Measurements from ENCODE around the gene NXNL1.
"Not testable (repeated sequence)": the region's sequence is repeated elsewhere in the genome, so short reads cannot be mapped to it uniquely, and the experiment has no call there.

The NXNL1 gene

DNA sequence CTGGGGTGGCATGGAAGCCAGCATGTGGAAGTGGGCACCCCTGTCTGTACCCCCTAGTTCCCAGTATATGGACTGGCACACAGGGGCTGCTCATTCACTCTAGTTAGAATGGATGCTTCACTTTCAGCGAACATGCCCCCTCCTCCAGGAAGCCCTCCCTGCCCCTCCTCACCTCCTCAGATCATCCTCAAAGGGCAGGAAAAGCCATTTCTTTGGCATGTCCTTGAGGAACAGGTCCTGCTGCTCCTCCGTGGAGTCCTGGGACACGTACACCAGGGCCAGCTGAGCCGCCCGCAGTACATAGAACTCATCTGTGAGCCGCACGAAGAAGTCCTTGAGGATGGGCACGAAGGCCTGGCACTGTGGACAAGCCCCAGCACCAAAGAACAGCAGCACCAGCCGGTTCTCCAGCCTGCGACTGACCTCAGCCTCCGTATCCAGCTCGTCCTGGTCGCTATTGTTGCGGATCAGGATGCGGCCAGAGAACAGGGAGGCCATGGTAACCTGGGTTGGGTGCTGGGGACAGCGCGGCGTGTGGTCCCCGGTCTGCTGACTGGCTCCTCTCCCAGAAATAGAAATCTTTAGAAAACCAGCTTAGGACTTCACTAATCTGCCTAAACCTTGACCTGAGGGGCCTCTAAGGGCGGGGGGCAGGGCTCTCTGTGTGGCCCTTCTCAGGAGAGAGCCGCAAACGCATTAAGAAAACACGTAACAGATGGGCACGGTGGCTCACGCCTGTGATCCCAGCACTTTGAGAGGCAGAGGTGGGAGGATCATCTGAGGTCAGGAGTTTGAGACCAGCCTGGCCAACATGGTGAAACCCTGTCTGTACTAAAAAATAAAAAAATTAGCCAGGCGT lies at the start of gene NXNL1:
Gene NXNL1 (minus strand): TSS at position 555 of the 859 bp plus-strand sequence. CDS start 57 bp downstream, at position 498.
- DNase-seq, result no peak

GRCh38 chr19:17508558-17508933 lies 47.8 kb upstream of the NXNL1 start:
- DNase-seq, result not testable (repeated sequence)

DNA sequence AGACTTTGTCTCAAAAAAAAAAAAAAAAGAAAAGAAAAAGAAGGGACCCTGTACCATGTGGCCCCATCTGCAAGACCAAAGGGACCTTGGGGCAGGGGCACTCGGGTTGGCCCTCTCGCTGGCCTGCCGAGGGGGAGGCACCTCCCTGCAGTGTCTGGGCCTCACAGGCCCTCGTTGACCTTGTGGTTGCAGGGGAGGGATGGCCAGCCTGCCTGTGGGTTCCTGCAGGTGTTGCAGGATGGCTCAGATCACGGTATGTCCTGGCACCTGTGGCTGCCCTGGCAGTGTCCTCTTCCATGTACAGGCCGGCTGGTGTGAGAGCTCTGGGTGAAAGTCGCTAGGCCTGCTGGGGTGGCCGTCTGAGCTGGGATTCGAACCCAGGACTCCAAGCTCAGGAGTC lies 46.0 kb upstream of the NXNL1 start:
- DNase-seq, result no peak

DNA sequence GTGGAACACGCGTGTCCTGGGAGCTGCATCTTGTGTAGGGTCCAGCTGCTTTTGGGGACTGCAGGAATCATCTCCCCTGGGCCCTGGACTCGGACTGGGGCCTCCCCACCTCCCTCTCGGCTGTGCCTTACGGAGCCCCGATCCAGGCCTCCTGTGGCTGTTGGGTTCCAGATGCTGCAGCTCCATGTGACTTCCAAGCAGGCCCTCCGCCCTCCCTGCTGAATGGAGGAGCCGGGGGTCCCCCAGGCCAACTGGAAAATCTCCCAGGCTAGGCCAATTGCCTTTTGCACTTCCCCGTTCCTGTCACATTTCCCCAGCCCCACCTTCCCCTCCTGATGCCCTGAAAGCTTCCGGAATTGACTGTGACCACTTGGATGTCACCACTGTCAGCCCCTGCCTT lies 44.5 kb upstream of the NXNL1 start:
- DNase-seq, result no peak

- no peak for DNase-seq
These were observed 43.7 kb upstream of the NXNL1 start for GRCh38 chr19:17504456-17504855.

- no peak for DNase-seq
These were observed 43.3 kb upstream of the NXNL1 start for GRCh38 chr19:17504030-17504429.

DNA sequence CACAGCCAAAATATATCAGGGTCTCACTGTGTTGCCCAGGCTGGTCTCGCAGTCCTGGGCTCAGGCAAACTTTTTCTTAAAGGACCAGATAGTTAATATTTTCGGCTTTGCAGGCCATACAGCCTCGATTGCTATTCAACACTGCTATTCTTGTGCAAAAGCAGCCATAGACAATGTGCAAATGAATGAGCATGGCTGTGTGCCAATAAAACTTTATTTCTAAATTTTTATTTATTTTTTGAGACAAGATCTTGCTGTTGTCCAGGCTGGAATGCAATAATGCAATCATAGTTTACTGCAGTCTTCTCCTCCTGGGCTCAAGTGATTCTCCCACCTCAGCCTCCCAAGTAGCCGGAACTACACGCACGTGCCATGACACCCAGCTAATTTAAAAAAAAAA lies 42.5 kb upstream of the NXNL1 start:
- DNase-seq, result no peak

DNA sequence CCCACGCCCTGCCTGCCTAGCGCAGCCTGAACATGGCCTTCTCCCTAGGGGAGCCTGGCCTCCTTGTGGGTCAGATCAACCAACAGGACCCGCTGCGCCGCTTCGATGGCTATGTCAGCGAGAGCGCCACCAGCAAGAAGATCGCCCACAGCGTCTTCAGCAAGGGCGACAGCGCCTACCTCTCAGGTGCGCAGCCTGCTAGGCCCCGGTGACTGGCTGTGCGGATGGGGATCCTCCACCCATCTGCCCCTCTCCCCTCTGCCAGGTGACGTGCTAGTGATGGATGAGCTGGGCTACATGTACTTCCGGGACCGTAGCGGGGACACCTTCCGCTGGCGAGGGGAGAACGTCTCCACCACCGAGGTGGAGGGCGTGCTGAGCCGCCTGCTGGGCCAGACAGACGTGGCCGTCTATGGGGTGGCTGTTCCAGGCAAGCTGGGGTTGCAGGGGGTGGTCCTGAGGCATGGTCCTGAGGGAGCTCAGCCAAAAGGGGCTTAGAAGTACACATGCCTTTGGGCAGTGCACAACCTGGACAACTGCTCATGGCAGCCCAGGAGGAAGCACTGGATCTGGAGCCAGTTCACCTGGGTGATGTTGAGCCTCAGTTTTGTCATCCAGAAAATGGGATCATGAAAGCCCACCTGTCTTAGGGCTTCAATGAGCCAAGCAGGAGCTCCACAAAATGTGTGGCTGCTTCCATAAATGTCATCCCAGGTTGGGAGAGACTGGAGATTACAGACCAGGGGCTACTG lies 39.9 kb upstream of the NXNL1 start:
- DNase-seq, result no peak

- peak; percentile 11 for DNase-seq
These were observed 39.1 kb upstream of the NXNL1 start for GRCh38 chr19:17499648-17500446.

- not testable (repeated sequence) for DNase-seq
These were observed 38.3 kb upstream of the NXNL1 start for GRCh38 chr19:17499025-17499424.

DNA sequence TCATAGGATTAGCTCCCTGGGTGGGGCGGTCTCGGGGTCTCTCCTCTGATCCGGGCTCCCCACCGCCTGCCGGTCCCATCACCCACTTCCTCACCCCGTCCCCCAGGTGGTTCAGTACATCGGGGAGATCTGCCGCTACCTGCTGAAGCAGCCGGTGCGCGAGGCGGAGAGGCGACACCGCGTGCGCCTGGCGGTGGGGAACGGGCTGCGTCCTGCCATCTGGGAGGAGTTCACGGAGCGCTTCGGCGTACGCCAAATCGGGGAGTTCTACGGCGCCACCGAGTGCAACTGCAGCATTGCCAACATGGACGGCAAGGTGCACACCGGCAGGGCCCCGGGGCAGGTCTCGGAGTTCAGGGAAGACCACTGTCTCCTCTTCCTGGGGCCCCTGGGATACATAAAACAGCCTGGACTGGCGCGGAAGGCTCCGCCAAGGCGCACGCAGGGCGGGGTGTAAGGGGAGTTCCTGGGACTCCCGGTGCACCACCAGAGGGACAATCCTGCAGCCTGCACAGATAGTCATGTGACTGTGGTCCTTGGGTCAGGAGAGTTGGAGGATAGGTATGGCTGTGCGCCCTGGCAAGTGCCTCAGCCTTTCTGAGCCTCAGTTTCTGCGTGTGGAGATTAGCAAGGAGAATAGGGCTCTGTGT lies 36.5 kb upstream of the NXNL1 start:
- no peak for DNase-seq

DNA sequence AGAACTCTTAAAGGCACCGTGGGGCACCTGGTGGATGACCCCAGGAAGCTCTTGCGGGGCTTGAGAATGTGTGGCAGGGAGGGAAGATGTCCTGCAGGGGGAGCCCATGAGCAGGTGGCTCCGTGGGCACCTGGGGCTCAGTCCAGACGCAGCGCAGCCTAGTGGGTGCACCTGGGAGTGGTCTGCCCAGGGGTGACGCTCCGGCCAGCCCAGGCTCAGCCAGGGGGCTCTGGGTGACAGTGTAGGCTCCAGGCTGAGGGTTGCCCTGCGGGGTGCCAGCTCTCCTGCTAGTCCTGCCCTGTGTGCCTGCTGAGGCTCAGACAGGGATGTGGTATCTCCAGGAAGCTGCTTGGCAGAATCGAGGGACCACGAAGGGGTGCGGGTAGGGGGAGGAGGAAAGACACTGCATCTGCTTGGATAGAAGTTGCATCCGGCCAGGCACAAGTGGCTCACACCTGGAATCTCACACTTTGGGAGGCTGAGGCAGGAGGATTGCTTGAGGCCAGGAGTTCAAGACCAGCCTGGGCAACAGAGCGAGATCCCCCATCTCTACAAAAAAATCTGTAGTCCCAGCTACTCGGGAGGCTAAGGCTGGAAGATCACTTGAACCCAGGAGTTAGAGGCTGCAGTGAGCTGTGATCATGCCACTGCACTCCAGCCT lies 35.7 kb upstream of the NXNL1 start:
- DNase-seq, result peak; percentile 66

DNA sequence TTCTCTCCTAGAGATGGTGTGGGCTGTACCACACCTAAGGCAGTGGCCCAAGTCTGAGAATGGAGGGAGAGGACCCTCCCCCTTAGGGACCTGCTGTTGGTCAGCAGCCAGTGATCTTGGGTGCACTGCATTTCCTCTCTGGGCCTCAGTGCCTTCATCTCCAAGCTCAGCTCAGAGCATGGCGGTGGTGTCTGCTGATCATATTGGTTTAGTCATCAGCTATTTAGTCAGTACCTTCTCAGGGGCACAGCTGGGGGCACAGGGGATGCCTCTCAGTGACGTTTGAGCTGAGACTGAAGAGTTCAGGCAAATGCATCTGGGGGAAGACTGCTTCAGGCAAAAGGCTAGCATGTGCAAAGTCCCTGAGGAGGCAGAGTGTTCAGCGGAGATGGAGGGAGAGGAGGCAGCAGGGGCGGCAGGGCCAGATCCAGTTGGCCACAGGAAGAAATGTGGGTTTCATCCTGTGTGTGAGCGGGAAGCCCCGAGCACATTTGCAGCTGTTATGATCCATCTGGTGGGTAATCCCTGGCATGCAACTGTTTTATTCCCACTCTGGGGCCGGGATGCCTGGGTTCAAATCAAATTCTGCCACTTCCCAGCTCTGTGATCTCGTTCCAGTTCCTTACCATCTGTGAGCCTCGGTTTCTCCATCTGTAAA lies 35.0 kb upstream of the NXNL1 start:
- no peak for DNase-seq

DNA sequence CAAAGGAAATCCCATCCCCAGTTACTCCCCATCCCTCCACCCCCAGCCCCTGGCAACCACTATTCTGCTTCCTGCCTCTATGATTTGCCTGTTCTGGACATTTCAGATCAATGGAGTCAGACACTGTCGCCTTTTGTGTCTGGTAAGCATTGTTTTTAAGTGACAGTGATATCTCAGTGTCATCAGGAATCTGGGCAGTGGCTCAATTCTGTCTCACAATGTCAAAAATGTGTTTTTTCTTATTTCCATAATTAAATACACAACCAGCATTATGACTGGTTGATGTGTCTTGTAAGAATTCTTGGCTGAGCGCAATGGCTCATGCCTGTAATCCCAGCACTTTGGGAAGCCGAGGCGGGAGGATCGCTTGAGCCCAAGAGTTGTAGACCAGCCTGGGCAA lies 30.6 kb upstream of the NXNL1 start:
- DNase-seq, result no peak

DNA sequence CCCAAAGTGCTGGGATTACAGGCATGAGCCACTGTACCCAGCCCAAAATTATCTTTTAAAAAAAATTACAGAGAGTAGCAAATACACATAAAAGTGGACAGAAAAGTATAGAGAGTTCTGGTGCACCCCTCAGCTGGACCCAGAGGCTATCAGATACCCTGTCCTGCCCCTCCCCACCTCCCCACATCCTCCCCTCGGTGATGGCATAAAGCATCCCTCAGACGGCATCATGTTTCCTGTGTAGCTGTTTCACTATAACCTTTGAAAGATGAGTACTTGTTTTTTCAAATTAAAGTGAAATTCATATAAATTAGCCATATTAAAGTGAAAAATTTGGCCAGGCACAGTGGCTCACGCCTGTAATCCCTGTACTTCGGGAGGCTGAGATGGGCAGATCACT lies 29.7 kb upstream of the NXNL1 start:
- no peak for DNase-seq

GRCh38 chr19:17489392-17490030 lies 28.8 kb upstream of the NXNL1 start:
- DNase-seq, result no peak

DNA sequence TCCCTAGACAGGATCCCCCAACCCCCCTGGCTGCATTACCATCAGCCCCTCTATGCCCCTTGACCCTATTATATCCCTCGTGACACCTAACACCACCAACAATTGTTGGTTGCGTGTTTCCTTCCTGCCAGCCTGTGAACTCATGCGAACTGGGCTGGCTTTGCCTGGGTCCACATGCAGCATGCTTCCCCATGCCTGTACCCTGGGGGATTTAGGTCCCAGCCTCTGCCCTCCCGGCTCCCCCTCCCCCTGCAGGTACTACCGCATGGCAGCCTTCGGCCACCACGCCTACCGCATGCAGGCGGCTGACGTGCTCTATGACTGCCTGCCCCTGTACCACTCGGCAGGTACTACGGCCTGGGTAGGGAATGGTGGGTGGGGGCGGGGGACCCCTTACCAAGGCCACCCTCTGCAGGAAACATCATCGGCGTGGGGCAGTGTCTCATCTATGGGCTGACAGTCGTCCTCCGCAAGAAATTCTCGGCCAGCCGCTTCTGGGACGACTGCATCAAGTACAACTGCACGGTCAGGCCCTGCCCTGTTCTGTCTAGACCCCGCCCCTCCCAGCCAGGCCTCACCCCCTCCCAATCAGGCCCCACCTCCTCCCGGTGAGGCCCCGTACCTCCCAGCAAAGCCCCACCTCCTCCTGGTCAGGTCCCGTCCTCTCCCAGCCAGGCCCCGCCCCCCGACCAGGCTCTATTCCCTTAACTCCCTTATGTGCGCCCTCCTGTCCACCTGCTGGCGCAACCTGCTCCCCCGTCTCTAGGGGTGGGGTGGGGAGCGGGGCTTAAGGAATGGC lies 28.1 kb upstream of the NXNL1 start:
- DNase-seq, result no peak

DNA sequence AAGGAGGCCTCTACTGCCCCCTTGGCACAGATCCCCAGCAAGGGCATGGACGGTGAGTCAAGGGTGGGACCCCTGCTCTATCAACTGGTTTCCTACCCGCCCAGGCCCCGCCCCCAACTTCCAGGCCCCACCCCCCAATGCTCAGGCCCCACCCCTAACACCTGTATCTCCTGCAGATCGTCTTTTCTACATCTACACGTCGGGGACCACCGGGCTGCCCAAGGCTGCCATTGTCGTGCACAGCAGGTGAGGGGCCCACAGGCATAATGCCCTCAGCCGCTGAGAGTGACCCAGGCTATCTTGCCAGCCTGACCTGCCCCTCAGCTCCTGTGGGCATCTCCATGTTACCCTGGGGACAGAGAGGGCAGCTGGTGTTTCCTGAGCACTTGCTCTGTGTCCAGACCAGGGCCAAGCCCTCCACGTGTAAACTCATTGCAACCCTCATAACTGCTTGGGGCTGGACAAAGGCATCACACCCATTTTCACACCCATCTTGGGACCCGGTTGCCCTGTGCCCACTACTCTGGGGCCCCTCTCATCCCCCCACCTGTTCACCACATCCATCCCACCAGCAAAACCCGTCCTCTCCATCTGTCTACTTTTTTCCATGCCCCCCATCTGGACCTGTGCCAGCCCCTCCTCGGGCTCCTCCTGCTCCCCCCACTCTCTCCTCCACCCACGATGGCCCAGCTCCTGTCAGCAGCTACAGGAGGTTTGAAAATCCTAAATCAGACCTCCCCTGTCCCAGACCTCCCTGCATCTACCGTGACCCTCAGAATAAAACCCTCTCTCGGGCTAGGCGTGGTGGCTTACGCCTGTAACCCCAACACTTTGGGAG lies 26.8 kb upstream of the NXNL1 start:
- DNase-seq, result no peak

DNA sequence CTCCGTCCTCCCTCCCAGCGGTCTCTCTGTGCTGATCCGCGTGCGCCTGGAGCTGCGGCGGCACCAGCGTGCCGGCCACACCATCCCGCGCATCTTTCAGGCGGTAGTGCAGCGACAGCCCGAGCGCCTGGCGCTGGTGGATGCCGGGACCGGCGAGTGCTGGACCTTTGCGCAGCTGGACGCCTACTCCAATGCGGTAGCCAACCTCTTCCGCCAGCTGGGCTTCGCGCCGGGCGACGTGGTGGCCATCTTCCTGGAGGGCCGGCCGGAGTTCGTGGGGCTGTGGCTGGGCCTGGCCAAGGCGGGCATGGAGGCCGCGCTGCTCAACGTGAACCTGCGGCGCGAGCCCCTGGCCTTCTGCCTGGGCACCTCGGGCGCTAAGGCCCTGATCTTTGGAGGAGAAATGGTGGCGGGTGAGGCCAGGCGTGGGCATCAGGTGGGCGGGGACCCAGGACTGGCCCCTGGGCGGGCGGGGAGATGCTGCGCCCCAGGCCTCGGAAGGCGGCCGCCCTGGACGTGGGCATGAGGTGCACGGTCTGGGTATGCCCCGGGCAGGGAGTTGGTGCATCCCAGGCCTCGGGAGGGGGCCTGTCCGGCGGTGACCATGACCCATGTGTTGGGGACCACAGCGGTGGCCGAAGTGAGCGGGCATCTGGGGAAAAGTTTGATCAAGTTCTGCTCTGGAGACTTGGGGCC lies 26.0 kb upstream of the NXNL1 start:
- DNase-seq, result no peak

Data from NCI-H1092 treated with DMSO at 0.1 percent for 48 hours (cell line).